ENCODE data around the gene VTI1A. TPM values are rescaled to one million over a fixed set of nuclear protein-coding genes. Genes with fewer than 3 reads are reported as not detected.

The VTI1A gene
- total and polyA plus RNA-seq, 7 donors: 10.8 to 80.3 (median 36.8) TPM

DNA sequence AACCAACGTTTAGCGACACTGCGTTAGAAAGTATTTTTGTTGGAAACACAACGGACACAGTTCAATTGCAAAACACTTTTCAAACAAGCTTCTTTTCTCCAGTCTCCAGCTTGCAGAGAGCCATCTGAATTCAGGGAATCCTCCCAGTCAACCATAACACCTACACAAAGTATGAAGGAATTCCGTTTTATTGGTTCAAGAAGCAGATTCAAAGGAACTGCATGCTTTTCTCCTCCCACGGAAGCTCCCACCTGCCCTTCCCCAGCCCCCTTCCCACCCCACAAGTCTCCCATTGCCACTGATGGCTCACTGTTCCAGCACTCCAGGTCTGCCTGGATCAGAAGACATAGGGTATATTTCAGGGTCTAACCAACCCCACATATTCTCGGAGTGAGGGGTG is 312.5 kb downstream of the VTI1A start:
- H3K9me3 ChIP-seq: no peaks in the 10 kb centered on the region
- no peak overlapping the region for H3K27ac ChIP-seq
- no peaks in the 10 kb centered on the region for H3K27me3 ChIP-seq
- intact Hi-C loops (cut with DNase I): no loop called here
- TF ChIP-seq POLR2A (IDR thresholded peaks at IDR 0.05) (no peak), CTCF (IDR thresholded peaks at IDR 0.05) (no peak), EP300 (IDR thresholded peaks at IDR 0.05) (no peak), POLR2AphosphoS5 (IDR thresholded peaks at IDR 0.05) (no peak)
- WGBS, 2 donors: 95 to 97% methylated on average over 7 of the region's 7 CpGs
- no peaks in the 10 kb centered on the region for H3K4me1 ChIP-seq
- H3K4me3 ChIP-seq: no peak overlapping the region
- no peaks in the 10 kb centered on the region for H3K36me3 ChIP-seq
- no peak for DNase-seq

DNA sequence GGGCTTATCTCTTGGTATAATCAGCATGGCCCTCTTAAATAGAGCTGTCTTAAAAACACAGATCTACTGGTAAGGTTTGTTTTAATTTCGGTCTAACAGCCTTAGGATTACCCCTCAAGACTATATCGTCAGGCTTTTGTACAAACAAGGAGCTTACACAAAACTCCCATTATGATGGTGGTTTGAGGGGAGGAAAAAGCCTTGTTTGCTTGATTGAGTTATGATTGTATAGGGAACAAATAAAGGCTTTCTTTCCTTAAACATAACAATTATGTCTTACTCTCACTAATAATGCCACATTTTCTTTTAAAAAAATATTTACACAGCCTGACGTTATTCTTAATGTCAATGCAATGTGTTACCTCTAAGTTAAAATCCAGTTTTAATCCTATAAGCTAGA is 314.2 kb downstream of the VTI1A start:
- Histone ChIP-seq H3K4me3 (no peak overlapping the region), H3K4me1 (no peaks in the 10 kb centered on the region), H3K9me3 (no peaks in the 10 kb centered on the region), H3K36me3 (no peaks in the 10 kb centered on the region), H3K27me3 (no peaks in the 10 kb centered on the region), H3K27ac (no peak overlapping the region)
- DNase-seq: no peak
- TF ChIP-seq POLR2AphosphoS5 (IDR thresholded peaks at IDR 0.05) (no peak), CTCF (IDR thresholded peaks at IDR 0.05) (no peak), POLR2A (IDR thresholded peaks at IDR 0.05) (no peak), EP300 (IDR thresholded peaks at IDR 0.05) (no peak)
- WGBS, 2 donors: 31 to 75% methylated on average over 3 of the region's 3 CpGs
- intact Hi-C loops (cut with DNase I): no loop called here

GRCh38 chr10:112763916-112764520 is 317.0 kb downstream of the VTI1A start:
- WGBS, 2 donors: 94 to 98% methylated on average over 11 of the region's 11 CpGs
- intact Hi-C loops (cut with DNase I): no loop called here
- TF ChIP-seq CTCF (IDR thresholded peaks at IDR 0.05) (no peak), POLR2A (IDR thresholded peaks at IDR 0.05) (no peak), EP300 (IDR thresholded peaks at IDR 0.05) (no peak), POLR2AphosphoS5 (IDR thresholded peaks at IDR 0.05) (no peak)
- Histone ChIP-seq H3K4me1 (no peaks in the 10 kb centered on the region), H3K27me3 (no peaks in the 10 kb centered on the region), H3K27ac (no peak overlapping the region), H3K9me3 (no peaks in the 10 kb centered on the region), H3K4me3 (no peak overlapping the region), H3K36me3 (no peaks in the 10 kb centered on the region)
- no peak for DNase-seq

- 85 to 91% methylated on average over 5 of the region's 5 CpGs for WGBS, 2 donors
- TF ChIP-seq POLR2A (IDR thresholded peaks at IDR 0.05) (no peak), EP300 (IDR thresholded peaks at IDR 0.05) (no peak), POLR2AphosphoS5 (IDR thresholded peaks at IDR 0.05) (no peak), CTCF (IDR thresholded peaks at IDR 0.05) (no peak)
- H3K4me3 ChIP-seq: no peak overlapping the region
- H3K36me3 ChIP-seq: no peaks in the 10 kb centered on the region
- no peak for DNase-seq
- H3K9me3 ChIP-seq: no peaks in the 10 kb centered on the region
- intact Hi-C loops (cut with DNase I): no loop called here
- no peaks in the 10 kb centered on the region for H3K4me1 ChIP-seq
- H3K27me3 ChIP-seq: no peaks in the 10 kb centered on the region
- no peak overlapping the region for H3K27ac ChIP-seq
Observed at GRCh38 chr10:112765717-112766235, 318.8 kb downstream of the VTI1A start.

DNA sequence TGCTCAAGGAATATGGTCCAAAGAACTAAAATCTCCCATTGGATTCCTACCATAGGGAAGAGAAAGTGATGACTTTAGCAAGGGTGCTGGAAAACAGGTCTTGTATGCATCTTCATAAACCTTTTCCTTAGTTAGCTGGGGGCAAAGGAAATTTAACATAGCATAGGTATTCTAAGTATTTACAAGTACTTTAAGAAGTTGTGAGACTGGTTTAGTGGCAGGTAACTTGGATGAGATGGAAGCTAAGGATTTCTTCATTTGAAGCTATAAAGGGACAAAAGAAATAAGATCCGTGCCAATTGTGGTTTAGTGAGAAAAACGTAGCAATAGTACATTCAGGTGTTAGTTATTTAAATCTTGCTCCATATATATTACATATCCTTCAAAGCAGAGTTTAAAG is 319.6 kb downstream of the VTI1A start:
- no peaks in the 10 kb centered on the region for H3K36me3 ChIP-seq
- DNase-seq: no peak
- no peak overlapping the region for H3K4me3 ChIP-seq
- intact Hi-C loops (cut with DNase I): no loop called here
- no peak overlapping the region for H3K27ac ChIP-seq
- TF ChIP-seq POLR2A (IDR thresholded peaks at IDR 0.05) (no peak), CTCF (IDR thresholded peaks at IDR 0.05) (no peak), EP300 (IDR thresholded peaks at IDR 0.05) (no peak), POLR2AphosphoS5 (IDR thresholded peaks at IDR 0.05) (no peak)
- 88 to 90% methylated on average over 2 of the region's 2 CpGs for WGBS, 2 donors
- H3K4me1 ChIP-seq: no peaks in the 10 kb centered on the region
- no peaks in the 10 kb centered on the region for H3K27me3 ChIP-seq
- H3K9me3 ChIP-seq: no peaks in the 10 kb centered on the region

All from sigmoid colon (tissue), 7 donors.